Fibroblast of lung (primary cell): ENCODE measurements around the gene ELFN2.
"Not testable (repeated sequence)": the region's sequence is repeated elsewhere in the genome, so short reads cannot be mapped to it uniquely, and the experiment has no call there.

ENCODE experiments used
- CTCF ChIP-seq, 2 donors: IDR thresholded peaks in 1 of 2; conservative IDR thresholded peaks in 1 of 2; 1 replicate in 1 of 2; 2 replicates in 1 of 2; pipeline ENCODE4 v1.5.1; 2011 to 2012; ENCODE audit warnings: low read length in 2 of 2, control low read depth in 1 of 2, inconsistent platforms in 1 of 2, low read depth in 1 of 2, mild to moderate bottlenecking in 1 of 2
- EZH2 ChIP-seq: IDR thresholded peaks from 2 replicates; pipeline ENCODE4 v1.5.1; 2012; ENCODE audit warnings: low read length, control low read depth, mild to moderate bottlenecking; ENCODE audit errors: missing control alignments

GRCh38 chr22:37468201-37468695 is 41.0 kb upstream of the ELFN2 start:
- not testable (repeated sequence) for TF ChIP-seq CTCF (conservative IDR thresholded peaks at IDR 0.05 in 1 of 2, IDR thresholded peaks at IDR 0.05 in 1 of 2; ENCODE audit: low read depth in 1 of 2, low read length in 2 of 2); EZH2
